Measurements from ENCODE around the gene IZUMO2. TPM values are rescaled to one million over a fixed set of nuclear protein-coding genes. Genes with fewer than 3 reads are reported as not detected.

The IZUMO2 gene
- total and polyA plus RNA-seq, 2 experiments from 2014 or later: not detected

- H3K79me2 ChIP-seq (ENCODE audit: insufficient read depth): no peaks in the 10 kb centered on the region
- no peak overlapping the region for H3K4me2 ChIP-seq (ENCODE audit: unreplicated experiment)
- no peak for DNase-seq
- H3K36me3 ChIP-seq (ENCODE audit: low read depth): no peaks in the 10 kb centered on the region
- H3K9me3 ChIP-seq (ENCODE audit: low read depth): no peaks in the 10 kb centered on the region
- H3K9me2 ChIP-seq (ENCODE audit: insufficient read depth): no peaks in the 10 kb centered on the region
- H3K27me3 ChIP-seq (replicated peaks; ENCODE audit: insufficient read depth): no peaks in the 10 kb centered on the region
- H4K20me1 ChIP-seq (ENCODE audit: insufficient read depth): no peaks in the 10 kb centered on the region
- in situ Hi-C loops (cut with MboI): no loop called here
- H3F3A ChIP-seq (ENCODE audit: insufficient read depth): no peaks in the 10 kb centered on the region
- no peak overlapping the region for H3K4me3 ChIP-seq
- no peak for TF ChIP-seq EZH2 (IDR thresholded peaks at IDR 0.05; ENCODE audit: insufficient read depth, poor library complexity, severe bottlenecking)
- H3K27ac ChIP-seq: no peak overlapping the region
- no peak overlapping the region for H2AFZ ChIP-seq
- 30 to 34% methylated on average over 10 of the region's 10 CpGs for WGBS, 2 experiments (ENCODE audit: low coverage in 1 of 2, low lambda C conversion rate in 2 of 2, missing lambda C conversion rate in 2 of 2)
- no peaks in the 10 kb centered on the region for H3K4me1 ChIP-seq (ENCODE audit: insufficient read depth)
- H3K9ac ChIP-seq: no peak overlapping the region
Observed at GRCh38 chr19:50175924-50176323, 12.8 kb upstream of the IZUMO2 start.

- DNase-seq: no peak
- no peaks in the 10 kb centered on the region for H3K4me1 ChIP-seq (ENCODE audit: insufficient read depth)
- no peaks in the 10 kb centered on the region for H3K9me2 ChIP-seq (ENCODE audit: insufficient read depth)
- H3K4me2 ChIP-seq (ENCODE audit: unreplicated experiment): no peak overlapping the region
- no peak overlapping the region for H3K4me3 ChIP-seq
- H3K9me3 ChIP-seq (ENCODE audit: low read depth): no peaks in the 10 kb centered on the region
- H3K27ac ChIP-seq: no peak overlapping the region
- TF ChIP-seq EZH2 (IDR thresholded peaks at IDR 0.05; ENCODE audit: insufficient read depth, poor library complexity, severe bottlenecking): no peak
- no peak for TF ChIP-seq EZH2phosphoT487 (IDR thresholded peaks at IDR 0.05; ENCODE audit: insufficient read depth, low read depth)
- no peaks in the 10 kb centered on the region for H3K79me2 ChIP-seq (ENCODE audit: insufficient read depth)
- no peaks in the 10 kb centered on the region for H4K20me1 ChIP-seq (ENCODE audit: insufficient read depth)
- no peak overlapping the region for H2AFZ ChIP-seq
- H3K9ac ChIP-seq: no peak overlapping the region
- no peaks in the 10 kb centered on the region for H3K27me3 ChIP-seq (replicated peaks; ENCODE audit: insufficient read depth)
- no peaks in the 10 kb centered on the region for H3F3A ChIP-seq (ENCODE audit: insufficient read depth)
- in situ Hi-C loops (cut with MboI): no loop called here
- no peaks in the 10 kb centered on the region for H3K36me3 ChIP-seq (ENCODE audit: low read depth)
- 32 to 42% methylated on average over 5 of the region's 5 CpGs for whole genome bisulfite sequencing, 2 experiments (ENCODE audit: low coverage in 1 of 2, low lambda C conversion rate in 2 of 2, missing lambda C conversion rate in 2 of 2)
Observed at GRCh38 chr19:50174100-50174793, 11.2 kb upstream of the IZUMO2 start.

GRCh38 chr19:50173127-50173526, 10.0 kb upstream of the IZUMO2 start:
- in situ Hi-C loops (cut with MboI): no loop called here
- Histone ChIP-seq H3K9me2 (ENCODE audit: insufficient read depth) (no peaks in the 10 kb centered on the region), H3K27me3 (replicated peaks; ENCODE audit: insufficient read depth) (no peaks in the 10 kb centered on the region), H2AFZ (no peak overlapping the region), H3K4me3 (no peak overlapping the region), H3K9ac (no peak overlapping the region), H3K4me2 (ENCODE audit: unreplicated experiment) (no peak overlapping the region), H3F3A (ENCODE audit: insufficient read depth) (no peaks in the 10 kb centered on the region), H3K79me2 (ENCODE audit: insufficient read depth) (no peaks in the 10 kb centered on the region), H3K27ac (no peak overlapping the region), H3K36me3 (ENCODE audit: low read depth) (no peaks in the 10 kb centered on the region), H4K20me1 (ENCODE audit: insufficient read depth) (no peaks in the 10 kb centered on the region), H3K4me1 (ENCODE audit: insufficient read depth) (no peaks in the 10 kb centered on the region), H3K9me3 (ENCODE audit: low read depth) (no peaks in the 10 kb centered on the region)
- 52 to 54% methylated on average over 8 of the region's 8 CpGs for WGBS, 2 experiments (ENCODE audit: low coverage in 1 of 2, low lambda C conversion rate in 2 of 2, missing lambda C conversion rate in 2 of 2)
- DNase-seq: no peak
- TF ChIP-seq EZH2 (IDR thresholded peaks at IDR 0.05; ENCODE audit: insufficient read depth, poor library complexity, severe bottlenecking) (no peak), EZH2phosphoT487 (IDR thresholded peaks at IDR 0.05; ENCODE audit: insufficient read depth, low read depth) (no peak)

- H3K27ac ChIP-seq: no peak overlapping the region
- H4K20me1 ChIP-seq (ENCODE audit: insufficient read depth): no peaks in the 10 kb centered on the region
- no peaks in the 10 kb centered on the region for H3K79me2 ChIP-seq (ENCODE audit: insufficient read depth)
- no peaks in the 10 kb centered on the region for H3K9me3 ChIP-seq (ENCODE audit: low read depth)
- H3K4me1 ChIP-seq (ENCODE audit: insufficient read depth): no peaks in the 10 kb centered on the region
- H2AFZ ChIP-seq: no peak overlapping the region
- H3K9ac ChIP-seq: no peak overlapping the region
- H3K4me2 ChIP-seq (ENCODE audit: unreplicated experiment): no peak overlapping the region
- no peak for TF ChIP-seq EZH2phosphoT487 (IDR thresholded peaks at IDR 0.05; ENCODE audit: insufficient read depth, low read depth)
- TF ChIP-seq EZH2 (IDR thresholded peaks at IDR 0.05; ENCODE audit: insufficient read depth, poor library complexity, severe bottlenecking): no peak
- no peaks in the 10 kb centered on the region for H3K9me2 ChIP-seq (ENCODE audit: insufficient read depth)
- H3F3A ChIP-seq (ENCODE audit: insufficient read depth): no peaks in the 10 kb centered on the region
- DNase-seq: no peak
- in situ Hi-C loops (cut with MboI): no loop called here
- H3K36me3 ChIP-seq (ENCODE audit: low read depth): no peaks in the 10 kb centered on the region
- no peaks in the 10 kb centered on the region for H3K27me3 ChIP-seq (replicated peaks; ENCODE audit: insufficient read depth)
- no peak overlapping the region for H3K4me3 ChIP-seq
Observed at GRCh38 chr19:50172726-50173125, 9.6 kb upstream of the IZUMO2 start.

- Histone ChIP-seq H3K79me2 (ENCODE audit: insufficient read depth) (no peaks in the 10 kb centered on the region), H3K4me1 (ENCODE audit: insufficient read depth) (no peaks in the 10 kb centered on the region), H3K9me2 (ENCODE audit: insufficient read depth) (no peaks in the 10 kb centered on the region), H3K9ac (no peak overlapping the region), H3F3A (ENCODE audit: insufficient read depth) (no peaks in the 10 kb centered on the region), H3K27me3 (replicated peaks; ENCODE audit: insufficient read depth) (no peaks in the 10 kb centered on the region), H3K4me3 (no peak overlapping the region), H2AFZ (no peak overlapping the region), H4K20me1 (ENCODE audit: insufficient read depth) (no peaks in the 10 kb centered on the region), H3K4me2 (ENCODE audit: unreplicated experiment) (no peak overlapping the region), H3K27ac (no peak overlapping the region), H3K9me3 (ENCODE audit: low read depth) (no peaks in the 10 kb centered on the region), H3K36me3 (ENCODE audit: low read depth) (no peaks in the 10 kb centered on the region)
- DNase-seq: no peak
- 26 to 29% methylated on average over 5 of the region's 5 CpGs for WGBS, 2 experiments (ENCODE audit: low coverage in 1 of 2, low lambda C conversion rate in 2 of 2, missing lambda C conversion rate in 2 of 2)
- in situ Hi-C loops (cut with MboI): no loop called here
- TF ChIP-seq EZH2phosphoT487 (IDR thresholded peaks at IDR 0.05; ENCODE audit: insufficient read depth, low read depth) (no peak), EZH2 (IDR thresholded peaks at IDR 0.05; ENCODE audit: insufficient read depth, poor library complexity, severe bottlenecking) (no peak)
Observed at GRCh38 chr19:50171752-50172151, 8.7 kb upstream of the IZUMO2 start.
